Jurkat, Clone E6-1 (cell line): ENCODE data around the gene S100PBP.
"Not testable (repeated sequence)": the region's sequence is repeated elsewhere in the genome, so short reads cannot be mapped to it uniquely, and the experiment has no call there.

Experiments used
- DNase-seq: peaks from one replicate; pipeline ENCODE4 v3.0.0-alpha.2; 2011; ENCODE audit warnings: low read depth, low spot score
- H3K4me3 ChIP-seq: 2 replicates; pipeline ENCODE4 v1.5.1; 2011; ENCODE audit warnings: mild to moderate bottlenecking, low read length, control low read depth, moderate library complexity

S100PBP gene

DNA sequence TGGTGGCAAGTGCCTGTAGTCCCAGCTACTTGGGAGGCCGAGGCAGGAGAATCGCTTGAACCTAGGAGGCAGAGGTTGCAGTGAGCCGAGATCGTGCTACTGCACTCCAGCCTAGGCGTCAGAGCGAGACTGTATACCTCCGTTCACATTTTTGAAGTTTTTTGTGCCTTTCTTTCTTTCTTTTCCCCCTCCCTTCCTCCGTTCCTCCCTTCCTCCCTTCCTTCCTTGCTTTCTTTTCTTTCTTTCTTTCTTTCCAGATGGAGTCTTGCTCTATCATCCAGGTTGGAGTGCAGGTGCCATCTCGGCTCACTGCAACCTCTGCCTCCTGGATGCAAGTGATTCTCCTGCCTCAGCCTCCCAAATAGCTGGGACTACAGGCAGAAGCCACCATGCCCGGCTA is 88.1 kb downstream of the S100PBP start:
- not testable (repeated sequence) for DNase-seq

DNA sequence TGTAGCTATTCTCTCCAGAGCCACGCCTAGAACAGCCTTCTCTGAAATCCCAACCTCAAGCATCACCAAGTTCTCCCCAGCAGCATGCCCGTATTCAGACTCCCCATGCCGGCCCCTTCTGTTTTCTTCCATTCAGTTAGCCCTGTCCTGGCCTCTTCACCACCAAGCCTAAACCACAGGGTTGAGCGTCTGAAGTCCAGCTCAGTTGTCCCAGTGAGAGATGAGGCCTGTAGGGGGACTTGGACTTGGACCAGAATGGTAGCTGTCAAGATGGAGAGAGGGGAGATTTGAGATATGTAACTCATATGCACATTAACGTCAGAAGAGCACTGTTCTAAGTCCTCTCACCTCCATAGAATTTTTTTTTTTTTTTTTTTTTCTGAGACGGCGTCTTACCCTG is 89.2 kb downstream of the S100PBP start:
- no peak overlapping the region for H3K4me3 ChIP-seq
- no peak for DNase-seq

More for the DNA sequence above, 88.1 kb downstream of the S100PBP start:
- not testable (repeated sequence) for H3K4me3 ChIP-seq

DNA sequence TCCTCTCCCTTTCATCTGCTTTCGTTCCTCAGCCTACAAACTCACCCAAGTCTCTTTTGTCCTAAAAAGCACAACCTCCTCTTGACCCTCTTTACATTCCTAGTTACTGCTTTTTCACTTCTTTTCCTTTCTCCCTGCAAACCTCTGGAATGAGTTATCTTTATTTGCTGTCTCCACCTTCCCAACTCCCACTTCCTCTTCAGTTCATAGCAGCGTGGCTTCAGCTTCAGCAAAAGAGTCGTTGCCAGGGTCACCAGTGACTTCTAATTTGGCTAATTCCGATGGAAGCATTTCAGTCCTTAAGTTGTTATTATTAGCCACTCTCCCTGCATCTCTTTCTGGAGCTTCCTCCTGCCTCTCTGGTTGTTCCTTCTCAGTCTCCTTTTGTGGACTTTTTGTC is 90.0 kb downstream of the S100PBP start:
- no peak for DNase-seq

More for the DNA sequence above, 90.0 kb downstream of the S100PBP start:
- H3K4me3 ChIP-seq, result no peak overlapping the region
